OCI-LY3 (cell line): Measurements from ENCODE around the gene GJD2.

ENCODE experiments used
- EZH2phosphoT487 ChIP-seq: fragments of 200-600 bp; shearing (Covaris generic); IDR thresholded peaks from 2 replicates; pipeline ENCODE4 v1.6.1; 2018; ENCODE audit warnings: antibody characterized with exemption, mixed run types, low read depth
- TF ChIP-seq, protein P1 (sequence below): fragments of 200-600, 300-600 bp; sonication (generic); IDR thresholded peaks from 2 replicates; pipeline ENCODE4 v1.5.1; 2014; ENCODE audit warnings: antibody characterized with exemption, low read length, low read depth

GRCh38 chr15:34729886-34730285, 24.9 kb downstream of the GJD2 start:
- TF ChIP-seq, protein P1, sequence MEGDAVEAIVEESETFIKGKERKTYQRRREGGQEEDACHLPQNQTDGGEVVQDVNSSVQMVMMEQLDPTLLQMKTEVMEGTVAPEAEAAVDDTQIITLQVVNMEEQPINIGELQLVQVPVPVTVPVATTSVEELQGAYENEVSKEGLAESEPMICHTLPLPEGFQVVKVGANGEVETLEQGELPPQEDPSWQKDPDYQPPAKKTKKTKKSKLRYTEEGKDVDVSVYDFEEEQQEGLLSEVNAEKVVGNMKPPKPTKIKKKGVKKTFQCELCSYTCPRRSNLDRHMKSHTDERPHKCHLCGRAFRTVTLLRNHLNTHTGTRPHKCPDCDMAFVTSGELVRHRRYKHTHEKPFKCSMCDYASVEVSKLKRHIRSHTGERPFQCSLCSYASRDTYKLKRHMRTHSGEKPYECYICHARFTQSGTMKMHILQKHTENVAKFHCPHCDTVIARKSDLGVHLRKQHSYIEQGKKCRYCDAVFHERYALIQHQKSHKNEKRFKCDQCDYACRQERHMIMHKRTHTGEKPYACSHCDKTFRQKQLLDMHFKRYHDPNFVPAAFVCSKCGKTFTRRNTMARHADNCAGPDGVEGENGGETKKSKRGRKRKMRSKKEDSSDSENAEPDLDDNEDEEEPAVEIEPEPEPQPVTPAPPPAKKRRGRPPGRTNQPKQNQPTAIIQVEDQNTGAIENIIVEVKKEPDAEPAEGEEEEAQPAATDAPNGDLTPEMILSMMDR = no peak
- no peak for TF ChIP-seq EZH2phosphoT487
